ENCODE data around the gene BMF.
"Not testable (repeated sequence)": the region's sequence is repeated elsewhere in the genome, so short reads cannot be mapped to it uniquely, and the experiment has no call there.

Gene BMF

DNA sequence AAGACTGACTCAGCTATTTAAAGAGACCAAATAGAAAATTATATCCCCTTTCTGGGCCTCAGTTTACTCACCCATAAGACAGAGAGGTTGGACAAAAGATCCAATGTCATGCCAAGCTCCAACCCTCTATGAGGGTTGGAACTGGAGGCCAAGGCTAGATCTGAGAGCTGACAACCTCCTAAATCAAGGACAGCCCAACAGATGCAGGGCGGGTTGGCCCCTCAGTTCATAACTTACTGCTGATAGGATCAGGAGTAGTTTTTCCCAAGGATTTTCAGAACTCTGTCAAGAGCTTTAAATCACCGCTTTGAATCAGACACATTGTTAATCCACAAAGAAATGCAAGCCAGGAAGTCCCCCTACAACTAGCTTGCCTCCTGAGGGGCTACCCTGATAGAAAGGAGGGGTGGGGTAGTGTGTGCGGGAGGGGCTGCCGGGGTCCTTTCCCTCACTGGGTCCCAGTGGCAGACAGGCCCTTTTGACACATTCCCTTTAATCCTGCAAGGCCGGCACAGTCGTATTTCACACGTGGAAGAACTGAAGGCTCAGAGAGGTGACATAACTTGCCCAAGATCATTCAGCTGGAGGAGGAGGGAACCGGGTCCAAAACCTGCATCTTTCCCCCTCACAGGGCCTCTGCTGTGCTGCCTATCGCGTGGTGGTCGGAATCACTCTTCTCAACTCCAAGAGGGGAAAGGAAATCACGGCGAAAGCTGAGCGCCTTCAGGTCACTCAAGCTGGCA is 21.4 kb downstream of the BMF start:
- DNase-seq = no peak

GRCh38 chr15:40085266-40085665 is 23.4 kb downstream of the BMF start:
- DNase-seq = no peak

DNA sequence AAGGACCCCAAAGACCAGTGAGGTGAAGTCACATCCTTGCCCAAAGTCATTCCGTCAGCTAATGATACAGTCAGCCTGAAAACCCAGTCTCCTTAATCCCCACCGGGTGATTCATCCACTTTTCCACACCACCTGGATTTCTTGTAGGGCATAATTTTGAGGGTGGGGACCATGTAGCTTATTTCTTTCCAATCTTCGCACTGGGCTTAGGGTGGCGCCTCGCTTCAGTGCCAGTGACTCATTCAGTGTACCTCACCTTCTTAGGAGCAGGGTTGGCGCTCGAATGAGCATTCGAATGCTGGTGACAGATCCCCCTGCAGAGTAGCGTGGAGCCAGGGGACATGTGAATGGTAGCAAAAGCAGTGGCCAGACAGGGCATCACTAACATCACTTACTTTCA is 24.0 kb downstream of the BMF start:
- no peak for DNase-seq

DNA sequence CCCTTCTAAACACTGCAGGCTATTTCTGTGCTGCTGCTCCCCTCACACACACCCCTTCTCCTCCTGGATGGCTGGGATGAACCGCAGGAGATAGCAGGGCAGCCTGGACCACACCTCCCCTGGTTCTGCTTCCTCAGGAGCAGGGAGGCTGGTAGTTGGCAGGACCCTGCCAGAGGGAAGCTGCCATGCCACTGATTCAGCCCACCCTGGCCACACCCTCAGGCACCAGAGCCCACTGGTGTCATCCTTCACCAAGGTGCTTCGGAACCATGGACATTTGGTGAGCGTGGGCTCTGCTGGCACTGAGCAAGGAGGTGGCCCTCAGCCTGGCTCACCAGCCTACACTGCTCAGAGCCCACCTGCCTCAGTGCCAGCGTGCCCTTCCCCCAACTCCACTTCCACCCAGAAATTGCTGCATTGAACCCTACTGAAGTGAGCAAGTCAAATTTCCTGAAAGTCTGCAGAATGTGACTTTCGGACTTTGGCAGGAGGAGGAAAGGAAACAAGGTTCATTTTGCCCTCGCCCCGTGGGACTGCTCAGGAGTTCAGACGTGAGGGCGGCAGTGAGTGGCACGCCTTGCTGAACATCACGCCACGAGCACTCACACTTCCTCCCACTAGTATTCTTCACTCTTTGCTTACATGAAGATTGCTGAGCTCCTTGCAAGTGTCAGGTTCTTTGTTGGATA is 26.3 kb downstream of the BMF start:
- DNase-seq = no peak

DNA sequence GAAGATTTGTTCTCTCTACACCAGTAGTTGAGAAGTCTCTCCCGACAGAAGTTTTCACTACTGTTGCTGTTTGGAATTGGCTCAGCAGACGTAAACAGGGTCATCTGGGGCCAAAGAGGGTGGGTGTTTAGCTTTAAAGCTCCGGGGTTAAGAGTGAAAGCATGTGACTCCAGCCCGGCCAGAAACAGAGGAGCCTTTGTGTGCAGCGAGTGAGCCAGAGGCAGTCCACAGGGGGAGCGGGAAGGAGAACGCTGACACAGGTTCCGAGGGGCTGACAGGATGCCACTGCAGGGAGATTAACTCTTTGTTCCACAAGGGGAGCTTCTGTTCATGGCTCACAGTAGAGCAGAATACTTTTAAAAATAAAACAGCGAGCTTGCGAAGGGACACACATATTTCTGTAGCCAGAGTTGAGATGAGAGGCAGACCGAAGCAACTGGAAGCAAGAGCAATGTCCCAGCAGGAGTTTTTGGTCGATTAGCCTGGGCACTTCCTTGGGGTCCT is 26.9 kb downstream of the BMF start:
- DNase-seq = no peak

GRCh38 chr15:40080847-40081246 is 27.8 kb downstream of the BMF start:
- no peak for DNase-seq

DNA sequence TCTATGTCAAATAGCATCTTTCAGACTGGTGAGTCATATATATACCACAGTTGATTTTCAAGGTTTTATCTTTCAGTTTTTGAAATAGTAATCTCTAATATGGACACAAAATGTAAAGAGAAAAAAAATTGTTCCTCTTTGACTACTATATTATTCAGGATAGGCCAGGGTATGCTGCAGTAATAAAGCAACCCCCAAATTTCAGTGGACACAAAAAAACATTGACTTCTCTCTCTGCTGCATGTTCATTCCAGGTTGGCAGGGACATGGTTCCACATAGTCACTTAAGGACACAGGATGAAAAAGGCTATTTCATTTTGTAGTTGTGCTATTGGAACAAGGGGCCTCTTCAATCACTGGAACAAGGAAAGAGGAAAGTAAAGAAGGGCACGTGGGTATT is 28.6 kb downstream of the BMF start:
- DNase-seq = no peak

GRCh38 chr15:40079456-40079855 is 29.2 kb downstream of the BMF start:
- no peak for DNase-seq

- no peak for DNase-seq
Observed at GRCh38 chr15:40075298-40076044, 33.2 kb downstream of the BMF start.

DNA sequence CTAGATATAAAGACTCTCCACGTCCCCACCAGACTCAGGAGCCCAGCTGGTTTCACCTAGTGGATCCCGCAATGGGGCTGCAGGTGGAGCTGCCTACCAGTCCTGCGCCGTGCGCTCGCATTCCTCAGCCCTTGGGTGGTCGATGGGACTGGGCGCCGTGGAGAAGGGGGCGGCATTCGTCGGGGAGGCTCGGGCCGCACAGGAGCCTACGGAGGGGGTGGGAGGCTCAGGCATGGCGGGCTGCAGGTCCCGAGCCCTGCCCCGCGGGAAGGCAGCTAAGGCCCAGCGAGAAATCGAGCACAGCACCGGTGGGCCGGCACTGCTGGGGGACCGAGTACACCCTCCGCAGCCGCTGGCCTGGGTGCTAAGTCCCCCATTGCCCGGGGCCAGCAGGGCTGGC is 34.0 kb downstream of the BMF start:
- not testable (repeated sequence) for DNase-seq

- not testable (repeated sequence) for DNase-seq
Observed at GRCh38 chr15:40073716-40074490, 34.8 kb downstream of the BMF start.

DNA sequence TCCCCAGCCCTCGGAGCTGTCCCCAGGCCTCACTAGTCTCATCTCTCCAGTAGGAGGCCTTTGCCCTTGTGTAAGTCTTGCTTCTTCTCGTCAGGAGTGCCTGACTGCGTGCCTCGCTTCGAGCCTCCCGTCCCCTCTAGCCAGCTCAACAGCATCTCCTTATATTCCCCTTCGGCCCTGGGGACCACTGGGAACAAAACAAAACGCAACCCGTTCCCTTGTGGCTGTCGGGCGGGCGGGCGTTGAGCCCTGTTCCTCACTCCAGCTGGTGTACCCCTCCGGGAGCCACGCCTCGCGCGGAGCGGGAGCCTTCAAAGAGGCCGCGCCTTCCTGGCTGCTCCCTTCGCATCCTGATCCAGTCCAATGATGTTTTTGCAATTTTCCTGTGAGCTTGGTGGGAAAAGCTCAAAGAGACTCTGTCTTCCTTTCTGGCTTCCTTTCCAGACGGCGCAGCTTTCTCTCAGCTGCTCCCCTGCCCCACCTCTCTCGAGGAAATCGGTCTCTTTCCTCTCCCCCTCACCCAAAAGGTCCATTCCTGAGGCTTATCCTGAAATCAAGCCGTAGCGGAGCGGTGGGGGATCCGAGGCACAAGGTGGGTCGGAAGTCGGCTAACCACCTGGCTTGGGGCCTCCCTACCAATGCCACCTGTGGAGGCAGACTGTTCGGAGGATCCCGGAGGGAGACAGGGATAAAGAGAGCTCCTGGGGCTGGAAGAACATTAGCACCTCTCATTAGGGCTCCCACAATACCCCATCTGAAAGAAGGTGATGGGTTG is 36.3 kb downstream of the BMF start:
- DNase-seq = no peak

GRCh38 chr15:40070608-40071218 is 38.0 kb downstream of the BMF start:
- no peak for DNase-seq

GRCh38 chr15:40070166-40070557 is 38.5 kb downstream of the BMF start:
- no peak for DNase-seq

- DNase-seq = no peak
Observed at GRCh38 chr15:40069178-40070165, 39.2 kb downstream of the BMF start.

- no peak for DNase-seq
Observed at GRCh38 chr15:40067921-40068624, 40.6 kb downstream of the BMF start.

DNA sequence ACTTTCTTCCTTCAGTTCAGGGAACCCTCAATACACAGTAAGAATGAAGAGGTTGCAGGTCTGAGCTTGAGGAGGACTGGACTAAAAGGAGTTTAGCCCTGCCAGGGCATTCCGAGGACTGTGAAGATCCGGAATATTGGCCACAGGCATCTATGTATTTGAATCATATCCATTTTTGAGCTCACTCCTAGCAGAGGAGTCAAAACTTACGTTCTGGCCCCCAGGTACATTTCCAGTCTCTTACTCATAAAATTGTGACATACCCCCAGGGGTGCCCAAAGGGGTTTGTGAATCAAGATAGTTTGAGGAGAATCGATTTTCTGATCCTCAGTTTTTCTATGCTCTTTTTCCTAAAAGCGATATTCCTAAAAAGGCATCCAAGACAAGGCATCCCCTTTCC is 42.1 kb downstream of the BMF start:
- no peak for DNase-seq

DNA sequence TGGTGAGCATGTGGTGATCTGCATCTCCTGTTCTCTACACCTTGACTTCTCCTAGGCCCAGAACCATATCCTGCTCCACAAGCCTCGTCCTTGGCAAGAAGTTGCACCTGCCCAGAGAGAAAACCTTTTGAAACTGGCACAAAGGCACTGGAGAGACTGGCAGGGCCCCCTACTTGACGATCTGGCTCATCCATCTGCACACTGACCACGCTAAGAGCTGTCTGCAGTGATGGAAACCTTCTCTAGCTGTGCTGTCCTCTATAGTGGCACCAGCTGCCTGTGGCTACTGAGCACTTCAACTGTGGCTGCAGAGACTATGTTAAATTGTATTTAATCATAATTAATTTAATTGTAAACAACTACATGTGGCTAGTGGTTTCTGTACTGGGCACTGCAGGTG is 43.5 kb downstream of the BMF start:
- DNase-seq = no peak

DNA sequence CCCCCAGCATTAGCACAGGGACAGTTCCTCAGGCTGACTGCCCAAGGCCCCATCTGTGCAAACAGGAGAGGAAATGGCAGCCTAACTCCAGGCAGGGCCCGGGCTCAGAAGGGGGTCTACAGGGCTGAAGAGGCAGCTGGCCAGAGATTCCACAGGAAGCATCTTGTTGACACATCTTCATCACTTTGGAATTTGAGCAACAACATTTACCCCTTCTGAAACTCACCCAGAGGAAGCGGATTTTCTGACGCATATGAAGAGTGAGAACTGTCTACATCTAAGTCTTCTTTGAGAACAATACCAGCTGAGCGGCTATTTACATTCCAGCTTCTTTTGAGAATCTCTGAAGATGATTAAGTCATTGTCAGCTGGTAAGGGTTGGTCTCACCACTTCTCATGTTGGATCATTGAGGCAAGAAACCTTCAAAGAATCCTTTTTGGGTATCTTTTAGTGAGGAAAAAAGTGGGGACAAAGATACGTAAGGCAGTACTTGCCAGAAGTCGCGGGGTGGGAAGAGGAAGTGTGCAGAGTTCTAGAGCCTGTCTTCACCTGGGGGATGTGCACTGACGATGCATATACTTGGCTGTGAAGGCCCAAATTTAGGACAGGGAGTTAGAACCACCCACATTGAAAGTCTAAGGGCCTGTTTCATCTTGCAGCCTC is 44.3 kb downstream of the BMF start:
- no peak for DNase-seq
